ENCODE data around the gene CHRNA1. TPM values are rescaled to one million over a fixed set of nuclear protein-coding genes. Genes with fewer than 3 reads are reported as not detected.
A peak's percentile ranks its signal among the peaks of the same experiment; 100 is the strongest.

CHRNA1 gene
- polyA plus RNA-seq, 4 donors: 3.3 to 6.2 (median 5.0) TPM

- DNase-seq (ENCODE audit: low read depth in 4 of 4, low spot score in 2 of 4): no peak
Observed at GRCh38 chr2:174784909-174785308, 20.6 kb upstream of the CHRNA1 start.

- DNase-seq (ENCODE audit: low read depth in 4 of 4, low spot score in 2 of 4): no peak
Observed at GRCh38 chr2:174784316-174784715, 20.0 kb upstream of the CHRNA1 start.

DNA sequence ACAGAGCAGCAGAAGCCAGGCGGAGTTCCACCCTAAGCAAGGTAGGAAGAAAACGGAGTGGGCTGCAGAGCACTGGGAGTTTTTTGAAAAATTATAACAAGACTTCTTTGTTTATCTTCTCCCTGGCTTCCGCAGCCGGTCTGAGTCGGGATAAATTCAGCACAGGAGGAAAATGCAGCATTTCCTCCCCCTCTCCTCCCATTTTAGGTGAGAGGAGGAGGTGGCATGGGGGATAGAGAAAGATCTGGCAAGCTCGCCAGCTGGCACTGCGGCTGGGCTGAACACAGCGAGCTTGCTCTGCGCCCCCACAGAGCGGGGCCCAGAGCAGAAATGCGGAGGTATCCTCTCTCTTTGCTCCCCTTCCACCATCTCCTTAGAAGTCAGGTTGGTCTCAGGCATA, 17.7 kb upstream of the CHRNA1 start:
- DNase-seq (ENCODE audit: low read depth in 4 of 4, low spot score in 2 of 4): no peak

DNA sequence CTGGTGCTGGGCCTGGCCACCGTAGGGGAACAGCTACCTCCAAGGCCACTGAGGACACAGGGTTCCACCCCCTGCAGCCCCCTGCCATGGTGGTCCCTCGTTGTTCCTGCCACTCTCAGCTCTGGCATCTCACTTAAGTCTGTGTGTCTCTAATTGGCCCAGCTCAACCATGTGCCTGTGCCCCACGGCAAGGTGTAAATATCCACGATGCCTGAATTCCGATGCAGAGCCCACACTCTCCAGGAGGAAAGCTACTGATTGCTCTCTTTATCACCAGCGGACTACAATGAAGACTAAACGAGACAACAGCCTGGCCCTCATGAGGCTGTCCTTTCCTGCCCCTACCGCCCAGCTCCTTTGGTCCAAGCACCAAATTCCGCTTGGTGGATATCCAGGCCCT, 17.0 kb upstream of the CHRNA1 start:
- DNase-seq (ENCODE audit: low read depth in 4 of 4, low spot score in 2 of 4): no peak

- no peak for DNase-seq (ENCODE audit: low read depth in 4 of 4, low spot score in 2 of 4)
Observed at GRCh38 chr2:174780856-174781255, 16.6 kb upstream of the CHRNA1 start.

DNA sequence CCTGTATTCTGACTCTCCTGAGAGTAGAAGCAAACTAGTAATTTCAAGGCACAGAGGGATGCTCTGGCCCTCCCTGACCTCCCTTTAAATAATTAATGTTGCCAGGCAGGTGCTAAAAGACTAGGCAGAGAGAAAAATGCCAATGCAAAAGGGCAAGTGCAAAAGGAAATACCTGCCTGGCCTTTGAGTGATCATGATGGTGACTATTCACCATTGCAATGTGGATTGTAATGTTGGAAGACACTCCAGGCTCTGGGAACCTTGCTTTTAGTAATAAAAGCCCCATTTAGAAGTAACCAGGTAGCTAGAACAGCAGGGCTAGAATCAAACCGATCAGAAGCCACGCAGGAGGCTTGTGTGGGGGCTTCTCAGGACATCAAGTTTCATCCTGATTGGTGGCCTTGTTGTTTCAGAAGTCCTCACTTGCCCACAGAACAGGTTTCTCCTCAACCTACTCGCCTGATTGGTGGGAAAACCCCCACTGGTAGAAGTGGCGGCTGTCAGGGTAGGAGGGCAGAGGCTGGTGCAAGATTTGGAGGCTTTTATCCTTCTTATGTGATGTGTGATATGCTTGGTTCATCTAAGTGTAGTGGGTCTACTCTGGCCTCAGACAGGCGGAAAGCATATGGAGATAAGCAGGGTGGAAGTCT, 16.0 kb upstream of the CHRNA1 start:
- DNase-seq (ENCODE audit: low read depth in 4 of 4, low spot score in 2 of 4): no peak

DNA sequence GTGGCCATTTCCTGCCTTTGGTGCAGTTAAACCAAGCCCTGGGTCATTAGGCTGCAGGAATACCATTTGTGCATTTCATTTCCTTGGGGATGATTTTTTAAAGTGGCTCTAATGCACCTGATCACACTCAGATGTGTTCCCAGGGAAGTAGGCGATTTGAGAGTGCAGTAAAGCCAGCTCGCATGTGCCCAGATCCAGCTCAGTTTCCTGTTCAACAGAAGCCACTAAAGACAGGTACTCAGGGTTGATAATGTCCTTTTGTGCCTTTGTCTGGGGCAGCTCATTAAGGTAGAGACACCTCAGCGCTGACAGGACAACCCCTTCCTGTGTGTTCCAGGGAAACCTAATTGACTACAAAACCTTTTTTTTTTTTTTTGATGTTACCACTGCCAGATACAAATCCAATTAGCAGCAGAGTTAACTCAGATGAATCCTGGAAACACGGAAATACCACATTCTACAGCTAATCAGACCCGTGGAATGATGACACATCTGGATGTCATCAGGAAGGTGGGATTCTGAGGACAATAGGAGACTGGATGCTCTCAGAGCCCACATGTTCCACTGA, 15.2 kb upstream of the CHRNA1 start:
- DNase-seq (ENCODE audit: low read depth in 4 of 4, low spot score in 2 of 4): no peak

DNA sequence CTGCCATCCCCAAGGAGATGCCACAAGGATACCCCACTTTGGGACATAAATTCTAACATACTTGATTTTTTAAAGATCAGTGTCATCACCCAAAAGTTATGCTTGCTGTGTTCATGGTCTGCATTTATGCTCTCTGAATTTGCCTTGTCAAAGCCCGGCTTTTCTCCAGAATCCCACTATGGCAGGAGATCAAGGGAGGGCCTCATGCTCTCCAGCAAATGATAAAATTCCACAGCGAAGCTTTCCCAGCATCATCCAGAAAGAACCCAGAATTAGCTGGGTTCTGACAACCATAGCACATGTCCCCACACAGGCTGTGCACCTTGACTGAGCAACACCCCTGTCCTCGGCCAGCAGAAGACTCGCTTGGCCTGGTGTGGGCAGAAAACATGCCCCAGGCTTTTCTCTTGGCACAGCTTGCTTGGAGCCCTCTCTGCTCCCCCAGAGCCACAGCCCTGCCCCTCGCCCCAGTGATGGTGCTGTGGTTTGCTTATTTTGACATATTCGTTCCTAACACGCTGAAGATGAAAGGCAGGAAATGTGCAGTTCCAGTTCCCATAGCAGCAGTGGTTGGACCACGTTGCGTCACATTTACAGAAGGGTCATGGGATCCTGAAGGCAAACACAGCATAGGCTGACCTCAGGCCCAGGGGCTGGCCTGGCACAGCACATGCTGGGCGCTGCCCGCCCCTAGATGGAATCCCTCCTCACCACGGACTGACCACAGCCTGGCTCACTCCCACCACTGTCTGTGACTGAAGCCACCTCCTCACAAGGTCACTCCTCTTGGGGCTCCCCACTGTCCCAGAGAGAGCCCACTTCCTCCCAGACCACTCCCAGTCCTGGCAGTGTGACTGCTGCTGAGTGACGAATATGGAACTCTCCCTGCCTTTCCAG, 14.1 kb upstream of the CHRNA1 start:
- no peak for DNase-seq (ENCODE audit: low read depth in 4 of 4, low spot score in 2 of 4)

DNA sequence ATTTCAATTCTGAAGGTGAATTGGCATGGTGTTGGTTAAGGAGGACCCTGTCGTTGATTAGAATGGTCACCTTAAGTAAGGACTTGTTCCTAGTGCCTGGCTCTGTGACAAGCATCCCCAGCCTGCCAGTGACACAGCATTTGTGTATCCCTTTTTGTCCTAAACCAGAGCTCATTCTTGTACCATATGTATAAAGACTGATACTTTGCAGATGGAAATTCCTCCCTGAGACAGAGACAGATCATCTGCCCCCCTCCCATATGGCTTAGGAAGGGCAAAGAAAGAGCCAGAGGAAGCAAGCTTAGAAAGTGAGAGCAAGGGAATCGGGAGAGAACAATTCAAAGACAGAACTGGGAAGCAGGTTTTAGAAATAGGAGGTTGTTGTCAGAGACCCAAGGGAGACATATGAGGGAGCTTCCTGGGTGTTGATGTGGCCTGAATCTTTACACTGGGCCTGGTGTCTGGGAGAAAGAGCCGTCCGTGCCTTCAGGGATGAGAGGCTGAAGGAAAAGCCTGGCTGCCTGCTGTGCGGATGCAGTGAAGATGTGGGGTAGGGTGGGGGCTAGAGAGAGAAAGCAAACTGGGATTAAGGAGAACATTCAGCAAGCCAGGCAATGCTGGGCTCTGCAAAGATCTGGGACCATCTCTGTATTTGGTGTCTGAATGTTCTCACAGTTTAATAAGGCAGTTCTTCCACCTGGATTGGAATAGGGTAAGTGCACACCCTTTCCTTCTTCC, 13.2 kb upstream of the CHRNA1 start:
- no peak for DNase-seq (ENCODE audit: low read depth in 4 of 4, low spot score in 2 of 4)

- no peak for DNase-seq (ENCODE audit: low read depth in 4 of 4, low spot score in 2 of 4)
Observed at GRCh38 chr2:174776675-174777074, 12.4 kb upstream of the CHRNA1 start.

GRCh38 chr2:174776223-174776622, 12.0 kb upstream of the CHRNA1 start:
- no peak for DNase-seq (ENCODE audit: low read depth in 4 of 4, low spot score in 2 of 4)

GRCh38 chr2:174775571-174775980, 11.3 kb upstream of the CHRNA1 start:
- no peak for DNase-seq (ENCODE audit: low read depth in 4 of 4, low spot score in 2 of 4)

DNA sequence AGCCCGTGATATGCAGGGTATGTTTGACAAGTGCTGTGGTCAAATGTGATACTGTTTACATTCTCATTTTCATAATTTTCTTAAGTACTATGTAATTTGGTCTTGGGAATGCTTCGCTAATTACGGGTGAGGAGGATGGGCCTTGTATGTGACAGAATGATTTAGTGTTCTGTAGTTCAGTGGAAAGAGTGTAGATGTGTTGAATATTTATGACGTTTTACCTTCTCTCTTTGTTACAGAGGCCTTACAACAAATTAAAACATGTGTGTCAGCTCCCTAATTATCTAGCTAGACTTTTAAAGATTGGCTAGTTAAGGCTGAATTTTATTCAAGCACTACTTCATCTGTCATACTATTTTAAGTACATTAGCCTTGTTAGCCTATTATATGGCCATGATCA, 10.6 kb upstream of the CHRNA1 start:
- no peak for DNase-seq (ENCODE audit: low read depth in 4 of 4, low spot score in 2 of 4)

DNA sequence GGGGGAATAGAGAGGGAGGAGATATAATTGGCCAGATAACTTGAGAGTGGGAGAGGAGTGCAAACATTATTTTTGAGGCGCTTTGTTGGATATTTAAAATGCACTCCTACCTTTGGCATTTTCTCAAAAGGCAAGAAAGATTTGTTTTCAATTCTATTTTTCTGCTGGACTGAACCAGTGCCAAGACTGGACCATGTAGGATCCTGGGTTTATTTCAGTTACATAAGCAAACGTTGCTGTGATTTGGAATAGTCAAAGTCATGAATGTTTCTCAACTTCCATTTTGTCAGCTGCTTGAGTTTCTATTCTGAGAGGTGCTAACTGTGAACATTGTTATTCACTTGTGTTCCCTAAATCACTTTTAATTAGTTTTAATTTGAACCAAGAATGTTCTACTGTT, 8.9 kb upstream of the CHRNA1 start:
- no peak for DNase-seq (ENCODE audit: low read depth in 4 of 4, low spot score in 2 of 4)

- DNase-seq (ENCODE audit: low read depth in 4 of 4, low spot score in 2 of 4): no peak
Observed at GRCh38 chr2:174772472-174772801, 8.2 kb upstream of the CHRNA1 start.

- DNase-seq (ENCODE audit: low read depth in 4 of 4, low spot score in 2 of 4): peak; percentile 48 to 77 (median 70)
Observed at GRCh38 chr2:174771631-174772471, 7.6 kb upstream of the CHRNA1 start.

DNA sequence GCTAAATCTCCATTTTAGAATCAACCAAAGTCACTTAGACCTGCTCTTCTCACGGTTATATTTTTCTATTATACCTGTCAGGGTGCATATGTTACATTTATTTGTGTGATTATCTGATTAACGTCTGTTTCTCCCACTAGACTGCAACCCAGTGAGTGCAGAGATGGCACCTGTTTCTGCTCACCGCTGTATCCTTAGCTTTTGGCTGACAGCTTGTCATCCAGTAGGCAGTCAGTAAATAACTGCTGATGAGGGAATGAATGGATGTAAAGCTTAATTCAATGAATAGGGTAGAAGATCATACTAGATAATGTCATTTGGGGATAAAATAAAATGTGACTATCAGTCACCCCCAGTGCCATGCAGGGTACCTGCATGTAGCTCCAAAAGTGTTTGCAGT, 6.9 kb upstream of the CHRNA1 start:
- DNase-seq (ENCODE audit: low read depth in 4 of 4, low spot score in 2 of 4): no peak

- no peak for DNase-seq (ENCODE audit: low read depth in 4 of 4, low spot score in 2 of 4)
Observed at GRCh38 chr2:174768557-174768956, 4.3 kb upstream of the CHRNA1 start.

- no peak for DNase-seq (ENCODE audit: low read depth in 4 of 4, low spot score in 2 of 4)
Observed at GRCh38 chr2:174766271-174766670, 2.0 kb upstream of the CHRNA1 start.

- DNase-seq (ENCODE audit: low read depth in 4 of 4, low spot score in 2 of 4): no peak
Observed at GRCh38 chr2:174765576-174765975, 1.3 kb upstream of the CHRNA1 start.
